ENCODE measurements around the gene TRAF3IP1. TPM values are rescaled to one million over a fixed set of nuclear protein-coding genes. Genes with fewer than 3 reads are reported as not detected.

The TRAF3IP1 gene
- total RNA-seq, 2 experiments from 2014 or later = 8.6 to 8.7 TPM

- no peaks in the 10 kb centered on the region for H3K27me3 Mint-ChIP-seq
- H3K27ac Mint-ChIP-seq = no peak overlapping the region
- no peak for DNase-seq
- peaks cover 7% of the 10 kb centered on the region for H3K4me1 Mint-ChIP-seq
- peaks cover 41% of the 10 kb centered on the region for H3K36me3 Mint-ChIP-seq
- H3K9me3 Mint-ChIP-seq = no peaks in the 10 kb centered on the region
- no peak overlapping the region for H3K4me3 Mint-ChIP-seq
- POLR2A ChIA-PET = no interaction called here
- no peak for ATAC-seq (ENCODE audit: low read depth)
Measured at GRCh38 chr2:238449241-238449640, 128.9 kb downstream of the TRAF3IP1 start.

DNA sequence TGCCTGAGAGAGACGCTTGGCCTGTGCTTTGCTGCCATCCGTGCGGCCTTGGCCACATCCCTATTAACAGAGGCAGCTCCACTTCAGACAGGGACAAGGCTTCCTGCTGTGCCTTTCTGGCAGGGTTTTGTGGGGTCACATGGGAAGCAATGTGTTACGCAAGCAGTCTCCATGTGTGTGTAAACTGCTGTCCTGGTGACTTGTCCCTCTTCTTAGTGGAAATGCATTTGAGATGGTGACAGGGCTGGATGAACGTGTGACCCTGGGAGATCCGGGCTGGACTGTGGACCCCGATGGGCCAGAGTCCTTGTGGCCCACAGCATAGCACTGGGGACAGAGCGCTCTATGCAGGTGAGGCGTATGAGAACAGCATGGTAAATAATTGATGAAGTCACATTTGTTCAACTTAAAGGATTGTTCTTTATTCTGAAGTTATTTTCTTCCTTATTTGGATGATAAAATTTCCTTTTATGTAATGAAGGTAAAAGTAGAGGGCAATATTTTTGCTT, 129.6 kb downstream of the TRAF3IP1 start:
- Mint-ChIP-seq H3K36me3 (peaks cover 41% of the 10 kb centered on the region), H3K4me1 (peaks cover 7% of the 10 kb centered on the region), H3K4me3 (no peak overlapping the region), H3K27me3 (no peaks in the 10 kb centered on the region), H3K27ac (no peak overlapping the region), H3K9me3 (no peaks in the 10 kb centered on the region)
- POLR2A ChIA-PET = no interaction called here
- DNase-seq = no peak
- no peak for ATAC-seq (ENCODE audit: low read depth)

DNA sequence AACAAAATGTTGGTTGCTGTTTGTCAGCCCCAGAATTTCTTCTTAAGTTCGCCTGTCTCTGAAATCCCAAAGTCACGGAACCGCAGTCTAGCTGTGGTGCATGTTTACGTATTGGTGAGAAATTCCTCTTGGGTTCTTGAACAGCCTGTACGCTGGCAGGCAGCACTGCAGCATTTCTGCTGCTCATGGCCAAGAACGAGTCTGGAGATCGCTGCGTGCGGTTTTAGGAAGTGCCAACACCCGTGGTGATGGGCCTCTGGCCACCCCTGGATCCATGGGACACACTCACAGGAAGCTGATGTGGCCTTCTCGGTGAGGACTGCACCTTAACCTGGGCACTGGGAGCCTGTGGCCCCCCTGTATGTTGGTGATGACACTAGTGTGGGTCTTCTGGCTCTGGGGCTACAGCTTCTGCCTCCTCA, 130.1 kb downstream of the TRAF3IP1 start:
- Mint-ChIP-seq H3K27ac (no peak overlapping the region), H3K9me3 (peaks cover 4% of the 10 kb centered on the region), H3K27me3 (peaks cover 4% of the 10 kb centered on the region), H3K4me1 (peaks cover 7% of the 10 kb centered on the region), H3K4me3 (no peak overlapping the region), H3K36me3 (peaks cover 38% of the 10 kb centered on the region)
- ATAC-seq (ENCODE audit: low read depth) = no peak
- POLR2A ChIA-PET = no interaction called here
- no peak for DNase-seq

Other genes starting within 250 kb of the TRAF3IP1 start
- under 1 TPM; 0.09 to 0.11 TPM for gene ESPNL, start 220.2 kb upstream of the TRAF3IP1 start, total RNA-seq
- not detected for gene KLHL30, start 181.8 kb upstream of the TRAF3IP1 start, total RNA-seq
- gene ERFE, start 161.5 kb upstream of the TRAF3IP1 start, total RNA-seq = under 1 TPM in 1 of 2 experiments, not detected in 1; 0.42 TPM
- gene ILKAP, start 116.8 kb upstream of the TRAF3IP1 start, total RNA-seq = 10 to 100 TPM; 56.3 to 59.1 TPM
- 1 to 10 TPM; 4.3 to 7.1 TPM for gene HES6, start 80.5 kb upstream of the TRAF3IP1 start, total RNA-seq
- 10 to 100 TPM; 13.0 to 13.7 TPM for gene PER2, start 31.9 kb upstream of the TRAF3IP1 start, total RNA-seq
- 10 to 100 TPM; 32.1 to 34.3 TPM for gene ASB1, start 106.4 kb downstream of the TRAF3IP1 start, total RNA-seq